ENCODE results near the gene ISLR.

DNA sequence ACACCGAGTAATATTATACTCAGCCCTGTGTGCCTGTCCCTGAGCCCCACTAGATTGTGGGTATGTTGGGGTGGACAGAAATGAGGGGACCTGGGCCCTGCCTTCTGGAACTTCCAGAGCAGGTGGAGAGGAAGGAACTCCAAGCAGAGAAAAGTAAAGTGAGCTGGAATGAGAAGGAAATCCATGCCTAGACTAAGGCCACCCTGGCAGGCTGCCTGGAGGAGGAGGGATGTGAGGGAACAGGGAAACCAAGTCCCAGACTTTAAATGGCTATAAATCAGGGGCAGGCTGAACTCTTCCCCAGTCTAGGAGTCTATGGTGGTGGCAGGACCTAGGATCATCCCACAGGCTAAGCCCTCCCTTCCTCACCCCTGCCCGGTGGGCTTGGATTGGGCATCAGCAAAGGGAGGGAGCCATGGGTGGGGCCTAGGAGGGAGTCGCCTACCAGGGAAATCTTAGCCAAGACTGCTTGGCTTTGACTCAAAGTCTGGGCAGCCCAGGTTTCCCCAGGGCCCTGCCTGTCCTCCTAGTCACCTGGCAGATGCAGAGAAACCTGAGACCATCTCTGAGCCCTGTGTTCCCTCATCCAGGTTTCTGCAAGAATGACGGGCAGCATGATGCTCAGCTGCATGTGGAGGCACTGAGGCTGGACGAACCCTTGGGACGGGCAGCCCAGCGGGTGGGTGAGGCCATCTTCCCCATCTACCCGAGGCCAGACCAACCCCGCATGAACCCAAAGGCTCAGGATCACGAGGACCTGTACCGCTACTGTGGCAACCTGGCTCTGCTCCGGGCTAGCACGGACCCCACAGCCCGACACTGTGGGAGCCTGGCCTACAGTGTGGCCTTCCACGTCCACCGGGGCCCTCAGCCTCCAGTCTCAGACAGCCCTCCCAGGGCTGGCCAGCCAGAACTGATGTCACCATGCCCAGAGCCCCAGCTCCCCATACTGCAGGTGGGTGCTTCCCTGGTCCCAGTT, 44.7 kb downstream of the ISLR start:
- TF ChIP-seq, protein P1, sequence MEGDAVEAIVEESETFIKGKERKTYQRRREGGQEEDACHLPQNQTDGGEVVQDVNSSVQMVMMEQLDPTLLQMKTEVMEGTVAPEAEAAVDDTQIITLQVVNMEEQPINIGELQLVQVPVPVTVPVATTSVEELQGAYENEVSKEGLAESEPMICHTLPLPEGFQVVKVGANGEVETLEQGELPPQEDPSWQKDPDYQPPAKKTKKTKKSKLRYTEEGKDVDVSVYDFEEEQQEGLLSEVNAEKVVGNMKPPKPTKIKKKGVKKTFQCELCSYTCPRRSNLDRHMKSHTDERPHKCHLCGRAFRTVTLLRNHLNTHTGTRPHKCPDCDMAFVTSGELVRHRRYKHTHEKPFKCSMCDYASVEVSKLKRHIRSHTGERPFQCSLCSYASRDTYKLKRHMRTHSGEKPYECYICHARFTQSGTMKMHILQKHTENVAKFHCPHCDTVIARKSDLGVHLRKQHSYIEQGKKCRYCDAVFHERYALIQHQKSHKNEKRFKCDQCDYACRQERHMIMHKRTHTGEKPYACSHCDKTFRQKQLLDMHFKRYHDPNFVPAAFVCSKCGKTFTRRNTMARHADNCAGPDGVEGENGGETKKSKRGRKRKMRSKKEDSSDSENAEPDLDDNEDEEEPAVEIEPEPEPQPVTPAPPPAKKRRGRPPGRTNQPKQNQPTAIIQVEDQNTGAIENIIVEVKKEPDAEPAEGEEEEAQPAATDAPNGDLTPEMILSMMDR (IDR thresholded peaks at IDR 0.05), result no peak
- no peak for TF ChIP-seq POLR2A (IDR thresholded peaks at IDR 0.05)
